DOHH2 (cell line): ENCODE data around the gene INKA2.

ENCODE experiments used
- EZH2phosphoT487 ChIP-seq: fragments of 200-600 bp; sonication (generic); IDR thresholded peaks from 2 replicates; pipeline ENCODE4 v1.6.1; 2017; ENCODE audit warnings: borderline replicate concordance, mild to moderate bottlenecking, antibody characterized with exemption, low read length, moderate library complexity, mixed read lengths
- TF ChIP-seq, protein P1 (sequence below): fragments of 200-600 bp; sonication (generic); IDR thresholded peaks from one replicate; pipeline ENCODE4 v1.5.1; 2014; ENCODE audit warnings: antibody characterized with exemption, mild to moderate bottlenecking, low read depth, low read length; ENCODE audit not compliant: poor library complexity, severe bottlenecking

GRCh38 chr1:111716333-111716732, 22.9 kb downstream of the INKA2 start:
- TF ChIP-seq, protein P1, sequence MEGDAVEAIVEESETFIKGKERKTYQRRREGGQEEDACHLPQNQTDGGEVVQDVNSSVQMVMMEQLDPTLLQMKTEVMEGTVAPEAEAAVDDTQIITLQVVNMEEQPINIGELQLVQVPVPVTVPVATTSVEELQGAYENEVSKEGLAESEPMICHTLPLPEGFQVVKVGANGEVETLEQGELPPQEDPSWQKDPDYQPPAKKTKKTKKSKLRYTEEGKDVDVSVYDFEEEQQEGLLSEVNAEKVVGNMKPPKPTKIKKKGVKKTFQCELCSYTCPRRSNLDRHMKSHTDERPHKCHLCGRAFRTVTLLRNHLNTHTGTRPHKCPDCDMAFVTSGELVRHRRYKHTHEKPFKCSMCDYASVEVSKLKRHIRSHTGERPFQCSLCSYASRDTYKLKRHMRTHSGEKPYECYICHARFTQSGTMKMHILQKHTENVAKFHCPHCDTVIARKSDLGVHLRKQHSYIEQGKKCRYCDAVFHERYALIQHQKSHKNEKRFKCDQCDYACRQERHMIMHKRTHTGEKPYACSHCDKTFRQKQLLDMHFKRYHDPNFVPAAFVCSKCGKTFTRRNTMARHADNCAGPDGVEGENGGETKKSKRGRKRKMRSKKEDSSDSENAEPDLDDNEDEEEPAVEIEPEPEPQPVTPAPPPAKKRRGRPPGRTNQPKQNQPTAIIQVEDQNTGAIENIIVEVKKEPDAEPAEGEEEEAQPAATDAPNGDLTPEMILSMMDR: no peak
- no peak for TF ChIP-seq EZH2phosphoT487
